Neural cell (in vitro differentiated cells): ENCODE data around the gene KCNK15. TPM values are rescaled to one million over a fixed set of nuclear protein-coding genes. Genes with fewer than 3 reads are reported as not detected.

Experiments used
- H2AFZ ChIP-seq: fragments of 200-600, 300-800 bp; sonication (generic), shearing (Covaris generic); 2 replicates; pipeline ENCODE4 v1.6.0; 2014; ENCODE audit warnings: low read depth, mild to moderate bottlenecking, antibody characterized with exemption, low read length, moderate library complexity
- H3F3A ChIP-seq: fragments of 200-600 bp; shearing (Covaris generic); 2 replicates; pipeline ENCODE4 v1.6.1; 2016; ENCODE audit warnings: mild to moderate bottlenecking, moderate library complexity, mixed read lengths, antibody characterized with exemption, low read length; ENCODE audit not compliant: insufficient read depth, poor library complexity, severe bottlenecking
- H3K27ac ChIP-seq: fragments of 200-600, 300-800 bp; sonication (generic), shearing (Covaris generic); 2 replicates; pipeline ENCODE4 v1.5.1; 2014; ENCODE audit warnings: mild to moderate bottlenecking, low read length, moderate library complexity
- H3K27me3 ChIP-seq: fragments of 300-800, 200-600 bp; sonication (generic), shearing (Covaris generic); 2 replicates; pipeline ENCODE4 v1.6.0; 2014; ENCODE audit warnings: mild to moderate bottlenecking, low read depth, low read length, moderate library complexity; ENCODE audit not compliant: insufficient read depth
- H3K36me3 ChIP-seq: fragments of 300-800, 200-600 bp; sonication (generic), shearing (Covaris generic); 2 replicates; pipeline ENCODE4 v1.5.1; 2014; ENCODE audit warnings: mild to moderate bottlenecking, antibody characterized with exemption, low read length, moderate library complexity; ENCODE audit not compliant: insufficient read depth
- H3K4me2 ChIP-seq: fragments of 300-800, 200-600 bp; sonication (generic), shearing (Covaris generic); 2 replicates; pipeline ENCODE4 v1.6.0; 2014; ENCODE audit warnings: mild to moderate bottlenecking, low read length
- H3K4me3 ChIP-seq: fragments of 300-800, 200-600 bp; sonication (generic), shearing (Covaris generic); 2 replicates; pipeline ENCODE4 v1.5.1; 2014; ENCODE audit warnings: mild to moderate bottlenecking, low read length, moderate library complexity
- H3K79me2 ChIP-seq: fragments of 200-600 bp; shearing (Covaris generic); replicated peaks from 2 replicates; pipeline ENCODE4 v1.6.0; 2014; ENCODE audit warnings: mild to moderate bottlenecking, low read length, moderate library complexity; ENCODE audit not compliant: insufficient read depth
- H3K9ac ChIP-seq: fragments of 300-800, 200-600 bp; sonication (generic), shearing (Covaris generic); 2 replicates; pipeline ENCODE4 v1.6.1; 2016; ENCODE audit warnings: mild to moderate bottlenecking, low read length, mixed read lengths
- H3K9me2 ChIP-seq: fragments of 200-600 bp; shearing (Covaris generic); 2 replicates; pipeline ENCODE4 v1.6.1; 2016; ENCODE audit warnings: mild to moderate bottlenecking, low read length, mixed read lengths; ENCODE audit not compliant: insufficient read depth
- H3K9me3 ChIP-seq: fragments of 200-600, 300-800 bp; sonication (generic), shearing (Covaris generic); 2 replicates; pipeline ENCODE4 v1.6.1; 2016; ENCODE audit warnings: mild to moderate bottlenecking, mixed run types, low read length, moderate library complexity, mixed read lengths
- H4K20me1 ChIP-seq: fragments of 200-600 bp; shearing (Covaris generic); 2 replicates; pipeline ENCODE4 v1.6.1; 2016; ENCODE audit warnings: mild to moderate bottlenecking, mixed run types; ENCODE audit not compliant: insufficient read depth
- EP300 ChIP-seq: fragments of 450-650 bp; conservative IDR thresholded peaks from 2 replicates; pipeline ENCODE4 v1.6.1; 2014; ENCODE audit warnings: antibody characterized with exemption, mild to moderate bottlenecking, moderate library complexity; ENCODE audit not compliant: poor library complexity, severe bottlenecking
- EZH2 ChIP-seq: fragments of 200-600, 300-800 bp; shearing (Covaris generic), sonication (generic); IDR thresholded peaks from 2 replicates; pipeline ENCODE4 v1.6.1; 2014; ENCODE audit warnings: antibody characterized with exemption, low read length, borderline replicate concordance, mild to moderate bottlenecking; ENCODE audit not compliant: insufficient read depth, poor library complexity, severe bottlenecking
- MXI1 ChIP-seq: fragments of 450-650 bp; conservative IDR thresholded peaks from 2 replicates; pipeline ENCODE4 v1.6.1; 2014; ENCODE audit warnings: antibody characterized with exemption, mild to moderate bottlenecking; ENCODE audit not compliant: poor library complexity, severe bottlenecking
- POLR2AphosphoS5 ChIP-seq: IDR thresholded peaks from 2 replicates; pipeline ENCODE4 v1.6.1; 2012
- RAD21 ChIP-seq: fragments of 450-650 bp; conservative IDR thresholded peaks from 2 replicates; pipeline ENCODE4 v1.6.1; 2014; ENCODE audit warnings: antibody characterized with exemption, mild to moderate bottlenecking, moderate library complexity
- SMC3 ChIP-seq: fragments of 450-650 bp; conservative IDR thresholded peaks from 2 replicates; pipeline ENCODE4 v1.6.1; 2014; ENCODE audit warnings: antibody characterized with exemption, mild to moderate bottlenecking, moderate library complexity; ENCODE audit not compliant: poor library complexity
- TAF1 ChIP-seq: IDR thresholded peaks from 2 replicates; pipeline ENCODE4 v1.6.1; 2012; ENCODE audit warnings: low read depth
- polyA plus RNA-seq: library from polyadenylated mRNA; depleted of rRNA; stranded (reverse); fragments of >200 nt; gene quantifications from 2 replicates; pipeline ENCODE4 v1.2.3, GENCODE V29; 2014
- TF ChIP-seq, protein P1 (sequence below): IDR thresholded peaks from 2 replicates; pipeline ENCODE4 v1.6.1; 2012; ENCODE audit warnings: borderline replicate concordance
- TF ChIP-seq, protein P2 (sequence below): fragments of 450-650 bp; IDR thresholded peaks from 2 replicates; pipeline ENCODE4 v1.5.1; 2014; ENCODE audit warnings: antibody characterized with exemption, mild to moderate bottlenecking, moderate library complexity; ENCODE audit not compliant: poor library complexity, severe bottlenecking

The KCNK15 gene
- polyA plus RNA-seq, 1 donor from 2014 or later, result not detected

DNA sequence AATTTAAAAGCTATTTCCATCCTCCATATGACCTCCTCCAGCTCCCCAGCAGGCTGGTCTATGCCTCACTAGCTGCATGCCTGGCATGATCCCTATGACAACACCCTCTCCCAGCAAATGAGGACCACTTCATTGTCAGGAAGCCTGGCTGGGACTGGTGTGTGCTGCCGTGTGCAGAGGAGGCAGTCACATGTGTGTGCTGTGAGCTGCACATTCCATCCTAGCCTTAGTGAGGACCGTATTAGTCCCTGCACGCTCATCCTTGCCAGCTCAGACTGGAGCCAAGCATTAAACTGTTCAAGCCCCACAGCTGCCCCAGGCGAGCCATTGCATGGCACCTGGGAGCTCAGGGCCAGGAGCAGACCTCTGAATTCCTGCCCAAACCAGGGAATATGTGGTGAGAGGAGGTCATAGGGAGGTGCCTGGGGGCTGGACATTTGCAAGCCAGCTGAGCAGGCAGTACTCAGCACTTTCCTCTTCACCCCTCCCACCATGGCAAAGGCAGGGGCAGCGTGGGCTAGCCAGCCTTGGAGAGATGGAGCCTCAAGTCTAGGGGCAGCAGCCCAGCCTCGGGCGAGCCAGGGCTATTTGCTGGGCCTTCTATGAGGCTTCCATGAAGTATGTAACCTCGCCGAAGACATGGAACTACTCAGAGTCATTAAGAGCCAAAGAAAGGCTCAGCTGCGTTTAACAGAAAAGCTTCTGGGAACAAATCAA, 39.2 kb upstream of the KCNK15 start:
- no peak overlapping the region for H3K9ac ChIP-seq

DNA sequence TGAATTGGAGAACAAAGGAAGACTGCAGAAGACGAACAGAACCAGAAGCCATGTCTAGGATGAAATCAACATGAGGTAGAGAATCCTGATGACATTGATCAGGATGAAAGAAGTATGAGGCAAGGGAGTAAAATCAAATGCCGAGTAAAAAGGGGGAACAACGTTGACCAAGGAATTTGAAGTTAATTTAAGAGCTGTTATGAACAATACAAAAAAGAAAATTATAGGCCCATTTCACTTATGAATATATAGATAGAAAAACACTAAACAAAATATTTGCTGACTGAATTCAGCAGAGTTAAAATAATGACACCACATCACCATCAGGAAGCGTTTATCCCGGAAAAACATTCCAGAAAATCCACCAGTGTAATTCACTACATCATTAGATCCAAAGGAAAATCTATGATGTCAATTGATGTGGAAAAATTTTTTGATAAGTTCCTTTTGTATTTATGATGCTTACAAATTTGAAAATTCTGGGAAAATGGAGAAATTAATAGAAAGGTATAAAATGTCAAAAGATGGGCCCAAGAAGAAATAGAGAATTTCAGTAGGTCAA, 38.6 kb upstream of the KCNK15 start:
- Histone ChIP-seq H3K9me3 (no peaks in the 10 kb centered on the region), H3K79me2 (no peaks in the 10 kb centered on the region), H2AFZ (no peak overlapping the region), H4K20me1 (no peaks in the 10 kb centered on the region), H3K4me3 (no peak overlapping the region), H3K4me2 (no peak overlapping the region), H3K9ac (no peak overlapping the region), H3K9me2 (no peaks in the 10 kb centered on the region), H3K36me3 (no peaks in the 10 kb centered on the region), H3K27ac (no peak overlapping the region), H3K27me3 (no peaks in the 10 kb centered on the region), H3F3A (no peaks in the 10 kb centered on the region)
- no peak for TF ChIP-seq EZH2
- no peak for TF ChIP-seq RAD21
- no peak for TF ChIP-seq EP300
- no peak for TF ChIP-seq POLR2AphosphoS5
- TF ChIP-seq, protein P1, sequence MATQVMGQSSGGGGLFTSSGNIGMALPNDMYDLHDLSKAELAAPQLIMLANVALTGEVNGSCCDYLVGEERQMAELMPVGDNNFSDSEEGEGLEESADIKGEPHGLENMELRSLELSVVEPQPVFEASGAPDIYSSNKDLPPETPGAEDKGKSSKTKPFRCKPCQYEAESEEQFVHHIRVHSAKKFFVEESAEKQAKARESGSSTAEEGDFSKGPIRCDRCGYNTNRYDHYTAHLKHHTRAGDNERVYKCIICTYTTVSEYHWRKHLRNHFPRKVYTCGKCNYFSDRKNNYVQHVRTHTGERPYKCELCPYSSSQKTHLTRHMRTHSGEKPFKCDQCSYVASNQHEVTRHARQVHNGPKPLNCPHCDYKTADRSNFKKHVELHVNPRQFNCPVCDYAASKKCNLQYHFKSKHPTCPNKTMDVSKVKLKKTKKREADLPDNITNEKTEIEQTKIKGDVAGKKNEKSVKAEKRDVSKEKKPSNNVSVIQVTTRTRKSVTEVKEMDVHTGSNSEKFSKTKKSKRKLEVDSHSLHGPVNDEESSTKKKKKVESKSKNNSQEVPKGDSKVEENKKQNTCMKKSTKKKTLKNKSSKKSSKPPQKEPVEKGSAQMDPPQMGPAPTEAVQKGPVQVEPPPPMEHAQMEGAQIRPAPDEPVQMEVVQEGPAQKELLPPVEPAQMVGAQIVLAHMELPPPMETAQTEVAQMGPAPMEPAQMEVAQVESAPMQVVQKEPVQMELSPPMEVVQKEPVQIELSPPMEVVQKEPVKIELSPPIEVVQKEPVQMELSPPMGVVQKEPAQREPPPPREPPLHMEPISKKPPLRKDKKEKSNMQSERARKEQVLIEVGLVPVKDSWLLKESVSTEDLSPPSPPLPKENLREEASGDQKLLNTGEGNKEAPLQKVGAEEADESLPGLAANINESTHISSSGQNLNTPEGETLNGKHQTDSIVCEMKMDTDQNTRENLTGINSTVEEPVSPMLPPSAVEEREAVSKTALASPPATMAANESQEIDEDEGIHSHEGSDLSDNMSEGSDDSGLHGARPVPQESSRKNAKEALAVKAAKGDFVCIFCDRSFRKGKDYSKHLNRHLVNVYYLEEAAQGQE, result no peak
- TF ChIP-seq TAF1, result no peak
- TF ChIP-seq SMC3, result no peak
- TF ChIP-seq, protein P2, sequence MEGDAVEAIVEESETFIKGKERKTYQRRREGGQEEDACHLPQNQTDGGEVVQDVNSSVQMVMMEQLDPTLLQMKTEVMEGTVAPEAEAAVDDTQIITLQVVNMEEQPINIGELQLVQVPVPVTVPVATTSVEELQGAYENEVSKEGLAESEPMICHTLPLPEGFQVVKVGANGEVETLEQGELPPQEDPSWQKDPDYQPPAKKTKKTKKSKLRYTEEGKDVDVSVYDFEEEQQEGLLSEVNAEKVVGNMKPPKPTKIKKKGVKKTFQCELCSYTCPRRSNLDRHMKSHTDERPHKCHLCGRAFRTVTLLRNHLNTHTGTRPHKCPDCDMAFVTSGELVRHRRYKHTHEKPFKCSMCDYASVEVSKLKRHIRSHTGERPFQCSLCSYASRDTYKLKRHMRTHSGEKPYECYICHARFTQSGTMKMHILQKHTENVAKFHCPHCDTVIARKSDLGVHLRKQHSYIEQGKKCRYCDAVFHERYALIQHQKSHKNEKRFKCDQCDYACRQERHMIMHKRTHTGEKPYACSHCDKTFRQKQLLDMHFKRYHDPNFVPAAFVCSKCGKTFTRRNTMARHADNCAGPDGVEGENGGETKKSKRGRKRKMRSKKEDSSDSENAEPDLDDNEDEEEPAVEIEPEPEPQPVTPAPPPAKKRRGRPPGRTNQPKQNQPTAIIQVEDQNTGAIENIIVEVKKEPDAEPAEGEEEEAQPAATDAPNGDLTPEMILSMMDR, result no peak
- no peak for TF ChIP-seq MXI1

More for the DNA sequence above, 39.2 kb upstream of the KCNK15 start:
- H3K27me3 ChIP-seq, result no peaks in the 10 kb centered on the region
- no peak overlapping the region for H3K4me2 ChIP-seq
- no peaks in the 10 kb centered on the region for H3F3A ChIP-seq
- H3K9me3 ChIP-seq, result no peaks in the 10 kb centered on the region
- H3K36me3 ChIP-seq, result no peaks in the 10 kb centered on the region
- no peak overlapping the region for H3K4me3 ChIP-seq
- H3K27ac ChIP-seq, result no peak overlapping the region
- H3K9me2 ChIP-seq, result no peaks in the 10 kb centered on the region
- H2AFZ ChIP-seq, result no peak overlapping the region
- H4K20me1 ChIP-seq, result no peaks in the 10 kb centered on the region
- no peaks in the 10 kb centered on the region for H3K79me2 ChIP-seq
- TF ChIP-seq POLR2AphosphoS5, result no peak
- no peak for TF ChIP-seq SMC3
- TF ChIP-seq, protein P1, result no peak
- TF ChIP-seq, protein P2, result no peak
- TF ChIP-seq TAF1, result no peak
- TF ChIP-seq RAD21, result no peak
